Ovary (tissue), 9 donors: ENCODE measurements around the gene OGFOD3. TPM values are rescaled to one million over a fixed set of nuclear protein-coding genes. Genes with fewer than 3 reads are reported as not detected.

ENCODE experiments used
- DNase-seq, 5 donors: peaks; one replicate each; pipeline ENCODE4 v3.0.0-alpha.2; 2019 to 2020
- H3K27ac ChIP-seq, 2 donors: fragments of 200-600 bp; one replicate each; pipeline versions ENCODE4 v1.5.1 to v1.8.0; 2019 to 2022
- H3K27me3 ChIP-seq: fragments of 200-600 bp; one replicate; pipeline ENCODE4 v1.8.0; 2022
- H3K36me3 ChIP-seq: fragments of 200-600 bp; sonication (generic); one replicate; pipeline ENCODE4 v1.5.1; 2019
- H3K4me1 ChIP-seq: one replicate; pipeline ENCODE4 v1.8.1; 2013; ENCODE audit warnings: mild to moderate bottlenecking, moderate library complexity; ENCODE audit not compliant: insufficient read depth
- H3K4me3 ChIP-seq: fragments of 200-600 bp; sonication (generic); one replicate; pipeline ENCODE4 v1.5.1; 2017
- H3K9me3 ChIP-seq, 2 donors: fragments of 200-600 bp in 1 of 2; sonication (generic) in 1 of 2; one replicate each; pipeline versions ENCODE4 v1.5.1 to v1.8.1; 2013 to 2019; ENCODE audit warnings: mild to moderate bottlenecking in 1 of 2, moderate library complexity in 1 of 2
- EP300 ChIP-seq: sonication (generic); formaldehyde crosslinking; IDR thresholded peaks from one replicate; pipeline ENCODE4 v1.6.1; 2017; ENCODE audit warnings: antibody characterized with exemption
- POLR2A ChIP-seq: fragments of 450-650 bp; IDR thresholded peaks from one replicate; pipeline ENCODE4 v1.6.1; 2017; ENCODE audit warnings: antibody characterized with exemption, mild to moderate bottlenecking, moderate library complexity
- WGBS, 3 donors: extraction: QIAGEN DNeasy Blood & Tissue Kit in 1 of 3; methylation state at CpG; one replicate each; pipeline versions ENCODE4 v1.1.5 to v1.1.7; 2013 to 2017; 5-methylcytosine and 5-hydroxymethylcytosine counted together
- intact Hi-C, 4 donors: fragments of 100-400 bp; cut with DNase I; formaldehyde crosslinking; loops; one replicate each; pipeline versions ENCODE4 v1.11.0 to v1.15.1; 2022 to 2023
- polyA plus RNA-seq, 2 donors: library from polyadenylated mRNA; stranded (reverse); fragments of 200-250 nt in 1 of 2; fragments of 350-450 nt in 1 of 2; fragmentation: Illumina TruSeq in 1 of 2; extraction: RNeasy Lipid Tissue Mini Kit (QIAGEN cat#74804) in 1 of 2; gene quantifications; one replicate each; pipeline ENCODE4 v1.2.3, GENCODE V29; 2013 to 2014
- total RNA-seq, 7 donors: library from RNA; depleted of rRNA in 2 of 7; stranded (reverse); fragments of >200 nt in 2 of 7; fragmentation: NEBNext Ultra II Directional in 3 of 7; extraction: Animal tissue kit (Norgen Biotek cat#: 25700) in 3 of 7; gene quantifications; one replicate each; pipeline versions ENCODE4 v1.1.0 to v1.2.4, GENCODE V29; 2016 to 2023
- TF ChIP-seq, protein P1 (sequence below), 3 donors: fragments of 450-650 bp in 2 of 3; fragments of 200-600 bp in 1 of 3; IDR thresholded peaks; one replicate each; pipeline versions ENCODE4 v1.5.1 to v1.8.0; 2016 to 2022; ENCODE audit warnings: antibody characterized with exemption in 3 of 3, mild to moderate bottlenecking in 1 of 3
- donor health status: DM: no; HTN: no; CAD: no; lungs with moderate emphysema.
- donor health status: DM: no; HTN: no; CAD: no.
- donor health status: Bipolar disorder and iron deficiency.
- donor health status: DM: yes; HTN: yes; CAD: no.
- donor health status: DM: no; HTN: no; CAD: no.
- donor health status: DM: yes; HTN: yes; CAD: no.

OGFOD3 gene
- total and polyA plus RNA-seq, 9 donors = 14.4 to 37.8 (median 29.4) TPM

DNA sequence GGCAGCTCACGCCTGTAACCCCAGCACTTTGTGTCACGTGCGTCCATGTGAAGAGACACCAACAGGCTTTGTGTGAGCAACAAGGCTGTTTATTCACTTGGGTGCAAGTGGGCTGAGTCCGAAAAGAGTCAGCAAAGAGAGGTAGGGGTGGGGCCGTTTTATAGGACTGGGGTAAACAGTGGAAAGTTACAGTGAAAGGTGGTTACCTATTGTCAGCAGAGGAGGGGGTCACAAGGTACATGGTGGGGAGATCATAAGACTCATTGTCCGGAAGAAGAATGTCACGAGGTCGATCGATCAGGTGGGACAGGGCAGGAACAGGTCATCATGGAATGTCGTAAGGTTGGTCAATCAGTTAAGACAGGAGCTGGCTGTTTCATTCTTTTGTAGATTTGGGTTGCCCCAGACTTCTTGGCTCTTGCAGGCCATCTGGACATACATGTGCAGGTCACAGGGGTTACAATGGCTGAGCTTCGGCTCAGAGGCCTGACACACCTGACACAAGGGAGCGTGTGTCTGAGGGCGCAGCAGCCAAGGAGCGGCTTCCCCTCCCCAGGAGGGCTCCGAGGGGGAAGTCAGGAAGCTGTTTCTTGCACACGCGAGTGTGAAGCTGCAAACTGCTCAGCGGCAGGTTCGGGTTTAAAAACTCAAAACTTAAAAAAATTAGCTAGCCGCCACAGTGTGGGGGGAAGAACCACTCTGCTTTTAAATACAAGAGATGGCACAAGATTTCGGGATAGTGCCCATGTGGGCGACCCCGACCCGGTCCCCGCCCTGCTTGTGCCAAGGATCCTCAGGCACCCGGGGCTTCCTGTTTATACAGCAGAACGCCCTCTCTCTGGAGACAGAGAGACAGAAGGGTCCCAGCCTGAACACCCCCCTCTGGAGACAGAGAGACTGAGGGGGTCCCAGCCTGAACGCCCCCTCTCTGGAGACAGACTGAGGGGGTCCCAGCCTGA is 71.8 kb downstream of the OGFOD3 start:
- peak in 1 of 5 donors; percentile 11 for DNase-seq
- Histone ChIP-seq H3K4me1 (peaks cover 3% of the 10 kb centered on the region), H3K36me3 (no peaks in the 10 kb centered on the region), H3K27me3 (no peaks in the 10 kb centered on the region), H3K9me3 (no peaks in the 10 kb centered on the region), H3K4me3 (no peak overlapping the region), H3K27ac (no peak overlapping the region)
- WGBS, 3 donors = 76 to 77% (median 76%) methylated on average over 27 to 28 of the region's 28 CpGs
- intact Hi-C loops = no loop called here
- no peak for TF ChIP-seq EP300
- TF ChIP-seq, protein P1, sequence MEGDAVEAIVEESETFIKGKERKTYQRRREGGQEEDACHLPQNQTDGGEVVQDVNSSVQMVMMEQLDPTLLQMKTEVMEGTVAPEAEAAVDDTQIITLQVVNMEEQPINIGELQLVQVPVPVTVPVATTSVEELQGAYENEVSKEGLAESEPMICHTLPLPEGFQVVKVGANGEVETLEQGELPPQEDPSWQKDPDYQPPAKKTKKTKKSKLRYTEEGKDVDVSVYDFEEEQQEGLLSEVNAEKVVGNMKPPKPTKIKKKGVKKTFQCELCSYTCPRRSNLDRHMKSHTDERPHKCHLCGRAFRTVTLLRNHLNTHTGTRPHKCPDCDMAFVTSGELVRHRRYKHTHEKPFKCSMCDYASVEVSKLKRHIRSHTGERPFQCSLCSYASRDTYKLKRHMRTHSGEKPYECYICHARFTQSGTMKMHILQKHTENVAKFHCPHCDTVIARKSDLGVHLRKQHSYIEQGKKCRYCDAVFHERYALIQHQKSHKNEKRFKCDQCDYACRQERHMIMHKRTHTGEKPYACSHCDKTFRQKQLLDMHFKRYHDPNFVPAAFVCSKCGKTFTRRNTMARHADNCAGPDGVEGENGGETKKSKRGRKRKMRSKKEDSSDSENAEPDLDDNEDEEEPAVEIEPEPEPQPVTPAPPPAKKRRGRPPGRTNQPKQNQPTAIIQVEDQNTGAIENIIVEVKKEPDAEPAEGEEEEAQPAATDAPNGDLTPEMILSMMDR (IDR thresholded peaks at IDR 0.05) = no peak

DNA sequence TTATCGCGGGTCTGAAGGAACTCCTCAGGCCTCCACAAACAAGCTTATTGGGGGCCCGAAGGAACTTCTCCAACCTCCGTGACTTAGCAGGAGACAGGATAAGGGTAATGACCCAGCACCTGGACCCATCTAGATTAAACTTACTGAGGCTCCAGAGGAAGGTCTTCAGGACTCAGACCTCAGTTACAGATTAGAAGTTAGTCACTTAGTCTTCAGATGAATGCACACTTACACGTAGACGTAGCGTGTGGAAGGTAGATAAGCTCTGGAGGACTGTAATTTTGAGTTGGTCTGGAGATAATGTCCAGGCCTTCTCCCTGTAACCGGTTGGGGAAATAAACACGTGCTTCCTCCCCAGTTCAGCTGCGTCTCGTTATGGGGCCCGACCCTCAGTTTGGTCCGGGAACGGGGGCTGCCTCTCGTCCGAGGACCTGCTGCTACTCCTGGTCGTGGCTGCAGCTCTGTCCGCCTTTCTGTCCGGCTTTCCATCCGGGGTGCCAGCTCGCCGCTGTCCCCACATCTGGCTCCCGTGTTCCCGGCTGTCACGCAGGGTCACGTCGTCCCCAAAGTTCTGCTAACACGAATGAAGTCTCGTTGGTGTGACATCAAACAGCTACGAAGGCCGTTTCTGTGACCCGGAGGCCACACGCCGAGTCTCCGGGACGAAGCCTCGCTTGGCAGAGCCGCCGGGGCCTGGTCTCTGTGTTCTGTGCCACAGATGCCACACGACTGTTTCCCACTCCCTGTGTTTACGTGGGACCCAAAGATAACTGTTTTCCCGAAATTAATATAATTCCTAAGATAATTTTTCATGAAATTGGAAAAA is 73.0 kb downstream of the OGFOD3 start:
- Histone ChIP-seq H3K36me3 (no peaks in the 10 kb centered on the region), H3K4me3 (no peak overlapping the region), H3K4me1 (peaks cover 3% of the 10 kb centered on the region), H3K27me3 (no peaks in the 10 kb centered on the region), H3K9me3 (no peaks in the 10 kb centered on the region), H3K27ac (no peak overlapping the region)
- intact Hi-C loops = no loop called here
- DNase-seq = no peak
- 85 to 89% (median 87%) methylated on average over 42 of the region's 42 CpGs for WGBS, 3 donors
- TF ChIP-seq EP300 (no peak), POLR2A (no peak)
- TF ChIP-seq, protein P1 (IDR thresholded peaks at IDR 0.05) = no peak

- H3K27ac ChIP-seq = no peak overlapping the region
- no peaks in the 10 kb centered on the region for H3K27me3 ChIP-seq
- H3K9me3 ChIP-seq = no peaks in the 10 kb centered on the region
- TF ChIP-seq, protein P1 (IDR thresholded peaks at IDR 0.05) = no peak
- TF ChIP-seq POLR2A = no peak
- TF ChIP-seq EP300 = no peak
- peak in 1 of 5 donors; percentile 16 for DNase-seq
- H3K36me3 ChIP-seq = no peaks in the 10 kb centered on the region
- H3K4me1 ChIP-seq = peaks cover 5% of the 10 kb centered on the region
- intact Hi-C loops = no loop called here
- 81 to 91% (median 88%) methylated on average over 17 to 24 of the region's 24 CpGs for WGBS, 3 donors
- H3K4me3 ChIP-seq = no peak overlapping the region
Observed at GRCh38 chr17:82344175-82344907, 74.0 kb downstream of the OGFOD3 start.

DNA sequence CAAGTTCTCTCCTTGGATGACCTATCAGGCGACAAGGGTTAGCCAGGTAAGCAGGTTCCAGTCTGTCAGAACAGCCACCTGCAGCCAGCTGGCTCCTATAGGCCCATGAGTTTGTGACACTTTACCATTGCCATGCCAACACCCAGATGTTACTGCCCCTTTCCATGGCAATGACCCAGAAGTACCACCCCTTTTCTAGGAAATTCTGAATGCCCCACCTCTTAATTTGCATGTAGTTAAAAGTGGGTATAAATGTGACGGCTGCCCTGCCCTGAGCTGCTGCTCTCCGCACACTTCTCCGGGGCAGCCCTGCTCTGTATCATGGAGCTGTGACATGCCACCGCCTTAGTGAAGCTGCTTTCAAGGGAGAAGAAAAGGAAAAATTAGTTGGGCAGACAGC is 74.8 kb downstream of the OGFOD3 start:
- peaks cover 6% of the 10 kb centered on the region for H3K4me1 ChIP-seq
- no peaks in the 10 kb centered on the region for H3K36me3 ChIP-seq
- TF ChIP-seq EP300 (no peak), POLR2A (no peak)
- TF ChIP-seq, protein P1 (IDR thresholded peaks at IDR 0.05) = no peak
- no peaks in the 10 kb centered on the region for H3K27me3 ChIP-seq
- H3K4me3 ChIP-seq = no peak overlapping the region
- H3K9me3 ChIP-seq = no peaks in the 10 kb centered on the region
- DNase-seq = peak in 1 of 5 donors; percentile 4
- intact Hi-C loops = no loop called here
- 92 to 98% (median 93%) methylated on average over 5 of the region's 5 CpGs for WGBS, 3 donors
- H3K27ac ChIP-seq = no peak overlapping the region
